NCI-H2107 (cell line): ENCODE results near the gene SH3TC2.

ENCODE experiments used
- DNase-seq: peaks from one replicate; lab custom pipeline; 2025; lab: John Stamatoyannopoulos, UW

The SH3TC2 gene

GRCh38 chr5:149028984-149029383, 33.9 kb downstream of the SH3TC2 start:
- DNase-seq: no peak

- no peak for DNase-seq
These were observed 34.7 kb downstream of the SH3TC2 start for GRCh38 chr5:149028161-149028560.

GRCh38 chr5:149027636-149028035, 35.2 kb downstream of the SH3TC2 start:
- no peak for DNase-seq

GRCh38 chr5:149024943-149025342, 37.9 kb downstream of the SH3TC2 start:
- DNase-seq: no peak

- no peak for DNase-seq
These were observed 38.4 kb downstream of the SH3TC2 start for GRCh38 chr5:149024477-149024876.

- DNase-seq: no peak
These were observed 40.7 kb downstream of the SH3TC2 start for GRCh38 chr5:149022200-149022599.

GRCh38 chr5:149019679-149020078, 43.2 kb downstream of the SH3TC2 start:
- no peak for DNase-seq

- no peak for DNase-seq
These were observed 43.9 kb downstream of the SH3TC2 start for GRCh38 chr5:149018909-149019443.

- DNase-seq: no peak
These were observed 45.2 kb downstream of the SH3TC2 start for GRCh38 chr5:149017636-149018035.

- no peak for DNase-seq
These were observed 47.3 kb downstream of the SH3TC2 start for GRCh38 chr5:149015561-149015960.

GRCh38 chr5:149015126-149015525, 47.7 kb downstream of the SH3TC2 start:
- no peak for DNase-seq

- no peak for DNase-seq
These were observed 48.3 kb downstream of the SH3TC2 start for GRCh38 chr5:149014571-149015031.

- no peak for DNase-seq
These were observed 49.1 kb downstream of the SH3TC2 start for GRCh38 chr5:149013796-149014195.

GRCh38 chr5:149012350-149012749, 50.5 kb downstream of the SH3TC2 start:
- no peak for DNase-seq

GRCh38 chr5:149011728-149012127, 51.1 kb downstream of the SH3TC2 start:
- DNase-seq: no peak

- DNase-seq: no peak
These were observed 51.8 kb downstream of the SH3TC2 start for GRCh38 chr5:149011084-149011483.

- no peak for DNase-seq
These were observed 55.7 kb downstream of the SH3TC2 start for GRCh38 chr5:149007174-149007573.

GRCh38 chr5:149006426-149006825, 56.4 kb downstream of the SH3TC2 start:
- no peak for DNase-seq

- DNase-seq: no peak
These were observed 57.6 kb downstream of the SH3TC2 start for GRCh38 chr5:149005077-149005892.

GRCh38 chr5:149004559-149004958, 58.3 kb downstream of the SH3TC2 start:
- no peak for DNase-seq

- no peak for DNase-seq
These were observed 59.8 kb downstream of the SH3TC2 start for GRCh38 chr5:149002761-149003689.

GRCh38 chr5:149002053-149002452, 60.8 kb downstream of the SH3TC2 start:
- no peak for DNase-seq

- DNase-seq: no peak
These were observed 61.7 kb downstream of the SH3TC2 start for GRCh38 chr5:149001162-149001561.
